H1 (cell line): Measurements from ENCODE around the gene PLEKHH3. TPM values are rescaled to one million over a fixed set of nuclear protein-coding genes. Genes with fewer than 3 reads are reported as not detected.
A peak's percentile ranks its signal among the peaks of the same experiment; 100 is the strongest.

ENCODE experiments used
- HDAC2 ChIP-seq, 2 experiments: fragments of 300-600 bp in 1 of 2; sonication (generic) in 1 of 2; IDR thresholded peaks; 2 replicates each; pipeline ENCODE4 v1.6.1; 2011 to 2012; ENCODE audit warnings: low read depth in 2 of 2, low read length in 2 of 2, mild to moderate bottlenecking in 2 of 2, moderate library complexity in 2 of 2, borderline replicate concordance in 1 of 2, inconsistent platforms in 1 of 2
- KDM5A ChIP-seq: fragments of 200-600 bp; IDR thresholded peaks from 2 replicates; pipeline ENCODE4 v1.7.1; 2012; ENCODE audit warnings: mild to moderate bottlenecking, low read length, inconsistent platforms, mixed read lengths
- POU5F1 ChIP-seq: IDR thresholded peaks from 2 replicates; pipeline ENCODE4 v1.6.1; 2011; ENCODE audit warnings: low read depth, mild to moderate bottlenecking, low read length, moderate library complexity
- RBBP5 ChIP-seq: IDR thresholded peaks from 2 replicates; pipeline ENCODE4 v1.7.1; 2012; ENCODE audit warnings: low read depth, mild to moderate bottlenecking, inconsistent platforms, low read length, moderate library complexity, borderline replicate concordance
- SUZ12 ChIP-seq: fragments of 200-600 bp; sonication (generic); IDR thresholded peaks from 2 replicates; pipeline ENCODE4 v1.6.1; 2012; ENCODE audit warnings: mild to moderate bottlenecking, inconsistent platforms, low read length, moderate library complexity, mixed read lengths
- ZNF274 ChIP-seq: IDR thresholded peaks from 2 replicates; pipeline ENCODE4 v1.7.0; 2012; ENCODE audit warnings: low read length, borderline replicate concordance; ENCODE audit errors: extremely low read depth
- polyA plus RNA-seq, 7 experiments: library from polyadenylated mRNA; depleted of rRNA in 3 of 7; stranded (reverse) in 5 of 7; unstranded in 2 of 7; fragments of >200 nt in 5 of 7; fragments of 200-250 nt in 2 of 7; gene quantifications; 1 replicate in 5 of 7; 2 replicates in 1 of 7; 4 replicates in 1 of 7; pipeline versions ENCODE4 v1.2.1 to v1.2.3, GENCODE V29; 2011 to 2013; ENCODE audit warnings: missing spikeins in 2 of 7, mixed read lengths in 2 of 7
- total RNA-seq: library from RNA; stranded (reverse); fragmentation: NEBNext Ultra II Directional; extraction: Animal tissue kit (Norgen Biotek cat#: 25700); gene quantifications from 2 replicates; pipeline ENCODE4 v1.2.1, GENCODE V29; 2021
- TF ChIP-seq, protein P1 (sequence below): IDR thresholded peaks from 2 replicates; pipeline ENCODE4 v1.6.1; 2012; ENCODE audit warnings: inconsistent platforms
- TF ChIP-seq, protein P2 (sequence below): IDR thresholded peaks from 2 replicates; pipeline ENCODE4 v1.6.1; 2012; ENCODE audit warnings: inconsistent platforms
- TF ChIP-seq, protein P3 (sequence below): fragments of 300-600 bp; sonication (generic); IDR thresholded peaks from 2 replicates; pipeline ENCODE4 v1.7.1; 2012; ENCODE audit warnings: low read length, moderate library complexity, mild to moderate bottlenecking, inconsistent platforms; ENCODE audit not compliant: insufficient replicate concordance

The PLEKHH3 gene
- total and polyA plus RNA-seq, 2 of the 8 experiments (the other 6 are each of a cell fraction or from before 2014, with no cell fraction given) = 11.1 to 13.5 TPM

GRCh38 chr17:42675348-42675964 lies 1.3 kb downstream of the PLEKHH3 start (continued):
- TF ChIP-seq RBBP5 = no peak
- TF ChIP-seq, protein P1, sequence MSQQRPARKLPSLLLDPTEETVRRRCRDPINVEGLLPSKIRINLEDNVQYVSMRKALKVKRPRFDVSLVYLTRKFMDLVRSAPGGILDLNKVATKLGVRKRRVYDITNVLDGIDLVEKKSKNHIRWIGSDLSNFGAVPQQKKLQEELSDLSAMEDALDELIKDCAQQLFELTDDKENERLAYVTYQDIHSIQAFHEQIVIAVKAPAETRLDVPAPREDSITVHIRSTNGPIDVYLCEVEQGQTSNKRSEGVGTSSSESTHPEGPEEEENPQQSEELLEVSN = no peak
- TF ChIP-seq, protein P2, sequence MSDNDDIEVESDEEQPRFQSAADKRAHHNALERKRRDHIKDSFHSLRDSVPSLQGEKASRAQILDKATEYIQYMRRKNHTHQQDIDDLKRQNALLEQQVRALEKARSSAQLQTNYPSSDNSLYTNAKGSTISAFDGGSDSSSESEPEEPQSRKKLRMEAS = no peak; the same call in 1 of the 2 replicates
- TF ChIP-seq ZNF274 = no peak
- TF ChIP-seq HDAC2 (IDR thresholded peaks at IDR 0.05; ENCODE audit: borderline replicate concordance in 1 of 2, low read depth in 2 of 2, low read length in 2 of 2) = no peak
- no peak for TF ChIP-seq KDM5A
- no peak for TF ChIP-seq POU5F1
- TF ChIP-seq, protein P3, sequence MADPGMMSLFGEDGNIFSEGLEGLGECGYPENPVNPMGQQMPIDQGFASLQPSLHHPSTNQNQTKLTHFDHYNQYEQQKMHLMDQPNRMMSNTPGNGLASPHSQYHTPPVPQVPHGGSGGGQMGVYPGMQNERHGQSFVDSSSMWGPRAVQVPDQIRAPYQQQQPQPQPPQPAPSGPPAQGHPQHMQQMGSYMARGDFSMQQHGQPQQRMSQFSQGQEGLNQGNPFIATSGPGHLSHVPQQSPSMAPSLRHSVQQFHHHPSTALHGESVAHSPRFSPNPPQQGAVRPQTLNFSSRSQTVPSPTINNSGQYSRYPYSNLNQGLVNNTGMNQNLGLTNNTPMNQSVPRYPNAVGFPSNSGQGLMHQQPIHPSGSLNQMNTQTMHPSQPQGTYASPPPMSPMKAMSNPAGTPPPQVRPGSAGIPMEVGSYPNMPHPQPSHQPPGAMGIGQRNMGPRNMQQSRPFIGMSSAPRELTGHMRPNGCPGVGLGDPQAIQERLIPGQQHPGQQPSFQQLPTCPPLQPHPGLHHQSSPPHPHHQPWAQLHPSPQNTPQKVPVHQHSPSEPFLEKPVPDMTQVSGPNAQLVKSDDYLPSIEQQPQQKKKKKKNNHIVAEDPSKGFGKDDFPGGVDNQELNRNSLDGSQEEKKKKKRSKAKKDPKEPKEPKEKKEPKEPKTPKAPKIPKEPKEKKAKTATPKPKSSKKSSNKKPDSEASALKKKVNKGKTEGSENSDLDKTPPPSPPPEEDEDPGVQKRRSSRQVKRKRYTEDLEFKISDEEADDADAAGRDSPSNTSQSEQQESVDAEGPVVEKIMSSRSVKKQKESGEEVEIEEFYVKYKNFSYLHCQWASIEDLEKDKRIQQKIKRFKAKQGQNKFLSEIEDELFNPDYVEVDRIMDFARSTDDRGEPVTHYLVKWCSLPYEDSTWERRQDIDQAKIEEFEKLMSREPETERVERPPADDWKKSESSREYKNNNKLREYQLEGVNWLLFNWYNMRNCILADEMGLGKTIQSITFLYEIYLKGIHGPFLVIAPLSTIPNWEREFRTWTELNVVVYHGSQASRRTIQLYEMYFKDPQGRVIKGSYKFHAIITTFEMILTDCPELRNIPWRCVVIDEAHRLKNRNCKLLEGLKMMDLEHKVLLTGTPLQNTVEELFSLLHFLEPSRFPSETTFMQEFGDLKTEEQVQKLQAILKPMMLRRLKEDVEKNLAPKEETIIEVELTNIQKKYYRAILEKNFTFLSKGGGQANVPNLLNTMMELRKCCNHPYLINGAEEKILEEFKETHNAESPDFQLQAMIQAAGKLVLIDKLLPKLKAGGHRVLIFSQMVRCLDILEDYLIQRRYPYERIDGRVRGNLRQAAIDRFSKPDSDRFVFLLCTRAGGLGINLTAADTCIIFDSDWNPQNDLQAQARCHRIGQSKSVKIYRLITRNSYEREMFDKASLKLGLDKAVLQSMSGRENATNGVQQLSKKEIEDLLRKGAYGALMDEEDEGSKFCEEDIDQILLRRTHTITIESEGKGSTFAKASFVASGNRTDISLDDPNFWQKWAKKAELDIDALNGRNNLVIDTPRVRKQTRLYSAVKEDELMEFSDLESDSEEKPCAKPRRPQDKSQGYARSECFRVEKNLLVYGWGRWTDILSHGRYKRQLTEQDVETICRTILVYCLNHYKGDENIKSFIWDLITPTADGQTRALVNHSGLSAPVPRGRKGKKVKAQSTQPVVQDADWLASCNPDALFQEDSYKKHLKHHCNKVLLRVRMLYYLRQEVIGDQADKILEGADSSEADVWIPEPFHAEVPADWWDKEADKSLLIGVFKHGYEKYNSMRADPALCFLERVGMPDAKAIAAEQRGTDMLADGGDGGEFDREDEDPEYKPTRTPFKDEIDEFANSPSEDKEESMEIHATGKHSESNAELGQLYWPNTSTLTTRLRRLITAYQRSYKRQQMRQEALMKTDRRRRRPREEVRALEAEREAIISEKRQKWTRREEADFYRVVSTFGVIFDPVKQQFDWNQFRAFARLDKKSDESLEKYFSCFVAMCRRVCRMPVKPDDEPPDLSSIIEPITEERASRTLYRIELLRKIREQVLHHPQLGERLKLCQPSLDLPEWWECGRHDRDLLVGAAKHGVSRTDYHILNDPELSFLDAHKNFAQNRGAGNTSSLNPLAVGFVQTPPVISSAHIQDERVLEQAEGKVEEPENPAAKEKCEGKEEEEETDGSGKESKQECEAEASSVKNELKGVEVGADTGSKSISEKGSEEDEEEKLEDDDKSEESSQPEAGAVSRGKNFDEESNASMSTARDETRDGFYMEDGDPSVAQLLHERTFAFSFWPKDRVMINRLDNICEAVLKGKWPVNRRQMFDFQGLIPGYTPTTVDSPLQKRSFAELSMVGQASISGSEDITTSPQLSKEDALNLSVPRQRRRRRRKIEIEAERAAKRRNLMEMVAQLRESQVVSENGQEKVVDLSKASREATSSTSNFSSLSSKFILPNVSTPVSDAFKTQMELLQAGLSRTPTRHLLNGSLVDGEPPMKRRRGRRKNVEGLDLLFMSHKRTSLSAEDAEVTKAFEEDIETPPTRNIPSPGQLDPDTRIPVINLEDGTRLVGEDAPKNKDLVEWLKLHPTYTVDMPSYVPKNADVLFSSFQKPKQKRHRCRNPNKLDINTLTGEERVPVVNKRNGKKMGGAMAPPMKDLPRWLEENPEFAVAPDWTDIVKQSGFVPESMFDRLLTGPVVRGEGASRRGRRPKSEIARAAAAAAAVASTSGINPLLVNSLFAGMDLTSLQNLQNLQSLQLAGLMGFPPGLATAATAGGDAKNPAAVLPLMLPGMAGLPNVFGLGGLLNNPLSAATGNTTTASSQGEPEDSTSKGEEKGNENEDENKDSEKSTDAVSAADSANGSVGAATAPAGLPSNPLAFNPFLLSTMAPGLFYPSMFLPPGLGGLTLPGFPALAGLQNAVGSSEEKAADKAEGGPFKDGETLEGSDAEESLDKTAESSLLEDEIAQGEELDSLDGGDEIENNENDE = no peak
- TF ChIP-seq SUZ12 = peak; percentile 33; the same call in 1 of the 2 replicates
